CD4-positive, alpha-beta T cell treated with Interleukin-4 for 4 hours (primary cell): ENCODE data around the gene HIP1R.
A peak's percentile ranks its signal among the peaks of the same experiment; 100 is the strongest.
"Not testable (repeated sequence)": the region's sequence is repeated elsewhere in the genome, so short reads cannot be mapped to it uniquely, and the experiment has no call there.

Experiments
- DNase-seq: peaks from one replicate; pipeline ENCODE4 v3.0.0-alpha.2; 2020

Gene HIP1R

GRCh38 chr12:122862872-122863701 lies 27.8 kb downstream of the HIP1R start:
- DNase-seq = no peak

DNA sequence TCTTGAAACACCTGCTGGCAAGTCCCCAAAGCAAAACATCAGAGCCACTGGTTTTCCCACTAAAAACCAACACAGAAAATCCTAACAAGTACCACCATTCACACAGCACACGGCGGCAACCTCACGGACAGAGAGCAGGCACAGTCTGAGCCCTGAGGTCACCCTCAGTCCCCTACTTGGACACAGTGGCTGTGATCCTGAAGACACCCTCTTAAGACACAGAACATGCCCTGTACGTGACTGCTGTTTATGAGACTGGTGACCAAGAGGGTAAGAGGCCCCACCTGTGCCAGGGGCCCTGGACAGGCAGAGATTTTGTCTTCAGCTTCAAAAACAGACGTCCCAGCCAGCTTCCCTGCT lies 29.6 kb downstream of the HIP1R start:
- DNase-seq = no peak

DNA sequence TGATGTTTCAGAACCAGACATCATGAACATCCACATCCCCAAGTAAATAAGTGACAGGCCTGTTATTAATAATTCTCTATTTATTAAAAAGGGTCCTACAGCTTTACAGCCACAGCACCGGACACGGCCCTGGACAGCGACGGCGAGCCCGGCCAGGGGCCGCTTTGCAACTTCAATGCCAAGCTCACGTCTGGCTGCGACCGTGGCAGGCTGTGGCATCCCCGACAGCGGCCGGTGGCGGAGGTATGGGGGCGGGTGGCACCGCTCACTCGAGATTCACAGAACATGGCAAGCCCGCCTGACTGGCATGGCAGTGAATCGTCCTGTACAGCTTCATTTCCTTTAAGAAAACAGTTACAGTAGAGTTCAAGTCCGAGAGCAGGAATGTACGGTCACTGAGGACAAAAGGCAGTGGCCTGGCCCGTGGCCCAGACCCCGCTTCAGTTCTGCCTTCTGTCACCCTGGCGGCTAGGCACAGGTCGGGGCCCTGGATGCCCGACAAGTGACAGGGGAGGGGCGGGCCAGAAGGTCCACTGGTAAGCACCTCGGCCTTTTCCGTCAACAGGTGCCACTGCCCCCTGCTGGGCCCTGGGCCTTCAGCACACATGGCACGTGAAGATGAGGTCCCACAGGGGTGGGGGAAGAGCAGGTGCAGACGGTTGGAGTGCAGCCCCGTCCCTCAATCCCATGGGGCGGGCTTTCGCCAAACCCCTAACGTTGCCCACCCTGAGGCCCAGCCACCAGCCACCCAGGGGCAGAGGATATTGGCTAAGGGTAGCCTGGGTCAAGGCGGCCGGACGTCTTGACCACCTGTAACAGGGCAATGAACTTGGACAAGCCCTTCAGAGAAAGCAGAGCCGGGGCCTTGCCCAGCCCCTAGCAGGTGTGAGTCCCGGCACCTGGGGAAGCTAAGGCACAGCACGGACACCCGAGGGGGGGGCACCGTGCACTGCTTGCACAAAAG lies 30.3 kb downstream of the HIP1R start:
- DNase-seq = no peak

DNA sequence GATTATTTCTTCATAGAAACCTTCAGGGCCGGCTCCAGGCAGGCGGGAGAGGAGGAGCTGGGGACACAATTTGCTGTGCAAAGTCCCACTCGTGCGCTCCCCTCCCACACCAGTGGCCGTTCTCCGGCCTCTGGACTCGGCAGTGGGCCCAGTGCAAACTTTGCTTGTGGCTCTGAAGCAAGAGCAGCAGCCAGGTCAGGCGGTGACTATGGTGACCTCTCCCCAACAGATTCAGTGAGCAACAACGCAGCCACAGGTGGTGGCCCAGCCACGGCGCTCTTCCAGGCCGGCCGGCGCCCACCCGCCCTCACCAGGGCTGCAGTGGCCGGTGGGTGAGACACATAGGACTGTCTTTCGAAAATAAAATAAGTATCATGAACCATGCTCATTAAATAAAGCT lies 31.1 kb downstream of the HIP1R start:
- no peak for DNase-seq

- DNase-seq = no peak
Measured at GRCh38 chr12:122866950-122867607, 31.8 kb downstream of the HIP1R start.

- no peak for DNase-seq
Measured at GRCh38 chr12:122867691-122868461, 32.6 kb downstream of the HIP1R start.

GRCh38 chr12:122868471-122869177 lies 33.4 kb downstream of the HIP1R start:
- DNase-seq = no peak

- DNase-seq = no peak
Measured at GRCh38 chr12:122869207-122869973, 34.1 kb downstream of the HIP1R start.

DNA sequence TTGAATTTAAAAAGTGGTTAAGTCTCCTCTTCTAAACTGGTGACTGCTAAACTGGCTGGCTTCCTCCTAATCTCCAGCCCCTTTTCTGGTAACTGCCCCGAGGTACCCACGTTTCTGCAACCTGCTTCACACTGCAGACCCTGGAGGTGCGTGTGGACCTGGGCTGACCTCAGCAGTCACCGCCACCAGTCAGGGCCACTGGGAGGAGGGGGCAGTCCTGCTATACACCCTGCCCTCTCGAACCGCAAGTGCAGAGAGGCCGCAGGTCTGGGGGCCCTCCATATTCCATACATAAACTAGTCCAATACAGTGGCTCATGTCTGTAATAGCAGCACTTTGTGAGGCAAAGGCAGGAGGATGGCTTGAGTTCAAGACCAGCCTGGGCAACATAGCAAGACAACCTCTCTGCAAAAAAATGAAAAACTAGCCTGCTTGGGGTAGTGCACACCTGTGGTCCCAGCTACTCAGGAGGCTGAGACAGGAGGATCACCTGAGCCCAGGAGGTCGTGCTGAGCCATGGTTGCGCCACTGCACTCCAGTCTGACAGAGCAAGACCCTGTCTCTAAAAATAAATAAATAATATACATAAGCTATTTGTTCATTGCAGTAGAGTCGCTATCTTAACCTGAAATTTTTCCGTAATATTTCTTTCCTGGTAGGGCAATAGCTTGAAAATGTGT lies 35.0 kb downstream of the HIP1R start:
- no peak for DNase-seq

DNA sequence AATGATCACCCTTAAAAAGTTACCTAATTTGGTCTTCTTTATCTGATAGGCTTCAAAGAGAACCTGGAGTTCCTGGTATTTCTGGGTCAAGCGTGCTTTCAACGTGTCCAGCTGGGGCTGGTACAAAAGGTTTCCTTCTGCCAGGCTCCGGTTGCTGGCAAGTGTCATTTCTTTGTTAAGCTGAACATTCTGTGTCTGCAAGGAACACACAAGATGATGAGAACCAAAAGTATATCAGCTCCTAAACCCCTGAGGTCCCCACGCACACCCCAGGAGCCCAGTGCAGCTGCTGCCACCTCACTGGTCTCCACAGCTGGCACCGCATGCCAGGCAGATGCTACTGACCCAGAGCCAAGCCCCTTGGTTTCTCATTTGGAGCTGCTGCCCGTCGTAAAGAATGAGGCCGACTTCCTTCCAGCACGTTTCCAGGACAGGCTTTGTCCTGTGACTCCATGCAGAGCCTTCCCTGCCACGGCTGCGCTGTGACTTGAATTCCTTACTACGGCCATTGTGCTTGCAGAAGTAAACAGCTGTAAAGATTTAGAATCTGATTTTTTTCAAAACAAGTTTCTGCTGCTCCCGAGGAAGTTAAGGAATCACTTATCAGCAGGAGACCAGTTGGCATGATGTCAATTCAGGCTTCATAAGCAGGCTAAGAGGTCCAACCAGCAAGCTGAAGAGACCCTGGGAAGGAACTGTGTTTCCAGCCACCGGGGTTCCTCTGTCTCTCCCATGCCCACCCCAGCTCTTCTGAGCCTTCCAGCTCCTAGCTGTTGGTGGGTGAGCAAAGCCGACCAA lies 35.8 kb downstream of the HIP1R start:
- DNase-seq = no peak

DNA sequence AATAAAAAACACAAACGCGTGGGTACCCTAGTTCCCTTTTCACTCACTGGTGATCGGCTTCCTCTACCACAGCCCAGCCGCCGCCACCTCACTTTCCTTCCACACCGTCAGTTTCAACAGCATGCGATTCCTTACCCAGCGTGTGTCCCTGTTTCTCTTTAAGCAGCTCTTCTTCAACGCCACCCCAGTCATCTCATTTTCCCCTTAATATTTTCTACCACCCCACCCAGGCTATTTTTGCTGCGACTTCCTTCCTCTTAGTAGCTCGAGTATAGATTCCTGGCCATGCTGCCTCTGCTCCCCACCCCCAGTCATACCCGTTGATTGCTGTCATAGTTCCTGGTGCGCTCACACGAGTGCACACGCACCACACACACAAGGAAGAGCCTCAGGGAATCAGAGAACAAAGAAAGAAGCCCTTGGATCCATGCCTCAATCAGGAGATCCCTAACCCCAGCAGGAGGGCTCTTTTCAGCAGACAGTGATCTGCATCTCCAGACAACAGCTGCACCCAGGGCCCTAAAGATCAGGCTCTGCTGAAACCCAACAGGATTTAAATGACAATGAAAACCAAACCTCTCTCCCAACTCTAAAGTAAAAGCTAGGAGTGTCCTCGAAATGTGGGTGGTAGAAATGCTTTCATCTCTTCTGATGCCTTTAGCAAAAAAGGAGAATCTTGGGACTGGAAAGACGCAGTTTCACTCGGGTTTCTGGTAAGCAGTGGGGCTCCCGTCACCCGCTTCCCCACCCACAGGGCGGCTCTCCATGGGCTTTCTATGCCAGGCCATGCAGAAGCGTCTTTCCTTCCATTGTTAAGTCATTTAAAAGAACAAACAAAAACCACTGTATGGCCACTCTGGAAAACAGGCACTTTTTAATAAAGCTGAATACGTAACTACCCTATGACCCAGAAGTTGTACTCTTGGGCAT lies 36.9 kb downstream of the HIP1R start:
- peak; percentile 58 for DNase-seq

DNA sequence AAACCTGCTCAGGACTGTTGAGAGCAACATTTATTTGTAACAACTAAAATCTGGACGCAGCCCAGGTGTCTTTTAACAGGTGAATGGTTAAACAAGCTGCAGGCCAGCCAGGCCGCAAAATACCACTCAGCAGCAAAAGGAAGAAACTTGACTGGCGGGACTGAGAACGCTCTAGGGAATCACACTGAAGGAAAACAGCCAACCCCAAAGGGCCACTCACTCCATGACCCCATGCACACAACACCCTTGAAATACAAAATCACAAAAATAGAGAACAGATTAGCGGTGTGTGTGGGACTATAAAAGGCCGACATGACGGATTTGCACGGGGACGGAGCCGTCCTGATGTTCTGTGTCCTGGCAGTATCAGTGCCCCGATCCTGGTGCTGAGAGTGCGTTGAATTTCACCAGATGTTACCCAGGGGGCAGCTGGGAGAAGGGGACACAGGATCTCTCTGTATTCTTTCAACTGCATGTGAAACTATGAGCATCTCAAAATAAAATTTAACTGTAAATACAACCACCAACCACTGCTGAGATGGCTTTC lies 37.6 kb downstream of the HIP1R start:
- DNase-seq = no peak

GRCh38 chr12:122873540-122873939 lies 38.3 kb downstream of the HIP1R start:
- DNase-seq = no peak

- DNase-seq = no peak
Measured at GRCh38 chr12:122874081-122874480, 38.8 kb downstream of the HIP1R start.

- DNase-seq = no peak
Measured at GRCh38 chr12:122875590-122876220, 40.4 kb downstream of the HIP1R start.

DNA sequence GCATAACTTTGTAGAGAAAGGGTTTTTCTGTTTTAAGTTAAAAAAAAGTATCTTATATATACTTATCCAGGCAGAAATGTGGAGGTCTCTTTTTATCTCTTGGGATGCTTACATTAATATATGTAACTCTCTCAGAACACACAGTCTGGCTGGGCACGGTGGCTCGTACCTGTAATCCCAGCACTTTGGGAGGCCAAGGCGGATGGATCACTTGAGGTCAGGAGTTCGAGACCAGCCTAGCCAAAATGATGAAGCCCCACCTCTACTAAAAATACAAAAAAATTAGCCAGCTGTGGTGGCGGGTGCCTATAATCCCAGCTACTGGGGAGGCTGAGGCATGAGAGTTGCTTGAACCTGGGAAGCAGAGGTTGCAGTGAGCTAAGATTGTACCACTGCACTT lies 41.0 kb downstream of the HIP1R start:
- not testable (repeated sequence) for DNase-seq

DNA sequence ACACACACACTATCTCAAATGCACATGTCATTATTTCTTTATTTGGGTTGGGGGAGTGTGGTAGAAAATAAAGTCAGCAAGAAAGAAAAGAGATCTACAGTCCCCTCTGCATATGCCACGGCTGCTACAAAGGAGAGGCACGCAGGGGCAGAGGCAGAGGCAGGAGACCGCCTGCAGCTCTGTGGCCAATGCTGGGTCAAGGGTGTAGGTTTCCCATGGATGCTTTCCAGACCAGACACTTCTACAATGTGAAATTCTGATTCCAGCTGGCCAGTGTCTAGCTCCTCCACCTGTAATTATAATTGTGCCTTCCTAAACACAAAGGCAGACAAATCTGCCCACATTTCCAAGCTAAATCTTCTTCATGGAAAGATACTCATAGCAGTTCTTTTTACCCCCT lies 41.5 kb downstream of the HIP1R start:
- DNase-seq = no peak
